SU-DHL-6 (cell line): ENCODE results near the gene SDC4.
"Not testable (repeated sequence)": the region's sequence is repeated elsewhere in the genome, so short reads cannot be mapped to it uniquely, and the experiment has no call there.

ENCODE experiments used
- H2AFZ ChIP-seq: fragments of 200-600 bp; sonication (generic); 2 replicates; pipeline ENCODE4 v1.6.1; 2014; ENCODE audit warnings: low read depth, mild to moderate bottlenecking, moderate library complexity, mixed read lengths, antibody characterized with exemption, low read length; ENCODE audit not compliant: severe bottlenecking
- H3F3A ChIP-seq: fragments of 200-600 bp; shearing (Covaris generic); 2 replicates; pipeline ENCODE4 v1.6.0; 2016; ENCODE audit warnings: antibody characterized with exemption, mild to moderate bottlenecking; ENCODE audit not compliant: insufficient read depth
- H3K27ac ChIP-seq: fragments of 200-600 bp; sonication (generic); 2 replicates; pipeline ENCODE4 v1.5.1; 2016; ENCODE audit warnings: low read depth, mild to moderate bottlenecking, low read length, moderate library complexity, mixed read lengths
- H3K27me3 ChIP-seq: fragments of 200-600 bp; sonication (generic), shearing (Covaris generic); 2 replicates; pipeline ENCODE4 v1.6.0; 2014; ENCODE audit warnings: mild to moderate bottlenecking, low read length
- H3K36me3 ChIP-seq: fragments of 200-600 bp; sonication (generic); 2 replicates; pipeline ENCODE4 v1.6.1; 2014; ENCODE audit warnings: mild to moderate bottlenecking, low read length, mixed read lengths
- H3K4me2 ChIP-seq: fragments of 300-600, 200-600 bp; shearing (Covaris generic), sonication (generic); 2 replicates; pipeline ENCODE4 v1.6.0; 2014; ENCODE audit warnings: low read length, low read depth, mild to moderate bottlenecking; ENCODE audit not compliant: poor library complexity, severe bottlenecking
- H3K4me3 ChIP-seq: fragments of 200-600 bp; sonication (generic); 2 replicates; pipeline ENCODE4 v1.5.1; 2014; ENCODE audit warnings: antibody characterized with exemption, low read length, mild to moderate bottlenecking, mixed read lengths; ENCODE audit not compliant: insufficient read depth, poor library complexity, severe bottlenecking
- H3K79me2 ChIP-seq: fragments of 200-600 bp; sonication (generic); 2 replicates; pipeline ENCODE4 v1.6.1; 2014; ENCODE audit warnings: mild to moderate bottlenecking, low read length, moderate library complexity; ENCODE audit not compliant: insufficient read depth
- H3K9ac ChIP-seq: fragments of 200-600 bp; sonication (generic); 2 replicates; pipeline ENCODE4 v1.7.0; 2014; ENCODE audit warnings: mild to moderate bottlenecking, low read length
- H3K9me2 ChIP-seq: fragments of 200-600 bp; sonication (generic); replicated peaks from 2 replicates; pipeline ENCODE4 v1.6.1; 2014; ENCODE audit warnings: low read length; ENCODE audit not compliant: insufficient read depth
- H3K9me3 ChIP-seq: fragments of 200-600 bp; sonication (generic); 2 replicates; pipeline ENCODE4 v1.6.1; 2014; ENCODE audit warnings: low read length, mixed read lengths; ENCODE audit not compliant: insufficient read depth
- H4K20me1 ChIP-seq: fragments of 200-600 bp; sonication (generic); 2 replicates; pipeline ENCODE4 v1.6.1; 2014; ENCODE audit warnings: low read depth, mild to moderate bottlenecking, antibody characterized with exemption, low read length, moderate library complexity, mixed read lengths
- CTCF ChIP-seq: fragments of 200-600 bp; sonication (generic); IDR thresholded peaks from one replicate; pipeline ENCODE4 v1.5.1; 2017; ENCODE audit warnings: antibody characterized with exemption, mild to moderate bottlenecking, low read length, moderate library complexity; ENCODE audit not compliant: insufficient read depth, poor library complexity, severe bottlenecking
- EZH2phosphoT487 ChIP-seq: fragments of 200-600 bp; sonication (generic), shearing (Covaris generic); conservative IDR thresholded peaks from 2 replicates; pipeline ENCODE4 v1.6.1; 2018; ENCODE audit warnings: mild to moderate bottlenecking, antibody characterized with exemption, low read length, moderate library complexity, mixed read lengths

The SDC4 gene

GRCh38 chr20:45353746-45354145, 5.5 kb upstream of the SDC4 start:
- H3K9ac ChIP-seq: no peak overlapping the region

GRCh38 chr20:45352729-45353128, 4.5 kb upstream of the SDC4 start:
- Histone ChIP-seq H3K4me2 (no peak overlapping the region), H3K27ac (no peak overlapping the region), H3K9me3 (no peaks in the 10 kb centered on the region), H3K36me3 (no peaks in the 10 kb centered on the region), H3K9me2 (no peaks in the 10 kb centered on the region), H3K4me3 (no peak overlapping the region), H3F3A (no peaks in the 10 kb centered on the region), H3K79me2 (no peaks in the 10 kb centered on the region), H3K9ac (no peak overlapping the region), H4K20me1 (no peaks in the 10 kb centered on the region), H3K27me3 (no peaks in the 10 kb centered on the region), H2AFZ (no peak overlapping the region)
- TF ChIP-seq CTCF (no peak), EZH2phosphoT487 (no peak)

More at GRCh38 chr20:45353746-45354145, 5.5 kb upstream of the SDC4 start:
- H3K27ac ChIP-seq: no peak overlapping the region
- H4K20me1 ChIP-seq: no peaks in the 10 kb centered on the region
- no peaks in the 10 kb centered on the region for H3K36me3 ChIP-seq
- H3K4me2 ChIP-seq: no peak overlapping the region
- H3K9me3 ChIP-seq: no peaks in the 10 kb centered on the region
- no peaks in the 10 kb centered on the region for H3F3A ChIP-seq
- H2AFZ ChIP-seq: no peak overlapping the region
- no peaks in the 10 kb centered on the region for H3K9me2 ChIP-seq
- no peaks in the 10 kb centered on the region for H3K79me2 ChIP-seq
- H3K4me3 ChIP-seq: no peak overlapping the region
- no peaks in the 10 kb centered on the region for H3K27me3 ChIP-seq
- TF ChIP-seq CTCF (no peak), EZH2phosphoT487 (no peak)

- H3K36me3 ChIP-seq, H3F3A ChIP-seq, H3K9ac ChIP-seq, H3K9me2 ChIP-seq, H3K27ac ChIP-seq, H3K27me3 ChIP-seq, H3K4me2 ChIP-seq, H2AFZ ChIP-seq, H3K4me3 ChIP-seq, H4K20me1 ChIP-seq, H3K79me2 ChIP-seq, H3K9me3 ChIP-seq: not testable (repeated sequence)
These were observed 2.6 kb upstream of the SDC4 start for GRCh38 chr20:45350795-45351194.

- no peak overlapping the region for H3K4me2 ChIP-seq
- H3K27ac ChIP-seq: no peak overlapping the region
- no peaks in the 10 kb centered on the region for H4K20me1 ChIP-seq
- no peaks in the 10 kb centered on the region for H3F3A ChIP-seq
- H2AFZ ChIP-seq: no peak overlapping the region
- no peaks in the 10 kb centered on the region for H3K9me3 ChIP-seq
- H3K27me3 ChIP-seq: no peaks in the 10 kb centered on the region
- H3K79me2 ChIP-seq: no peaks in the 10 kb centered on the region
- TF ChIP-seq EZH2phosphoT487: no peak
- TF ChIP-seq CTCF: no peak
- H3K9ac ChIP-seq: no peak overlapping the region
- no peaks in the 10 kb centered on the region for H3K9me2 ChIP-seq
- no peaks in the 10 kb centered on the region for H3K36me3 ChIP-seq
- no peak overlapping the region for H3K4me3 ChIP-seq
These were observed 2.0 kb upstream of the SDC4 start for GRCh38 chr20:45350217-45350616.
